CD14-positive monocyte (primary cell): ENCODE results near the gene HBZ. TPM values are rescaled to one million over a fixed set of nuclear protein-coding genes. Genes with fewer than 3 reads are reported as not detected.

Experiments
- DNase-seq, 3 donors: peaks; one replicate each; pipeline ENCODE4 v3.0.0-alpha.2; 2011 to 2022
- H2AFZ ChIP-seq: 2 replicates; pipeline ENCODE4 v1.6.0; 2012; ENCODE audit warnings: mild to moderate bottlenecking, low read depth, low read length, inconsistent platforms; ENCODE audit not compliant: insufficient read depth, poor library complexity, severe bottlenecking
- H3K27ac ChIP-seq, 2 donors: 1 replicate in 1 of 2; 2 replicates in 1 of 2; pipeline ENCODE4 v1.5.1; 2012 to 2013; ENCODE audit warnings: low read length in 2 of 2, control low read depth in 1 of 2, inconsistent platforms in 1 of 2, low read depth in 1 of 2, mild to moderate bottlenecking in 1 of 2
- H3K27me3 ChIP-seq, 2 donors: one replicate each; pipeline versions ENCODE4 v1.6.0 to v1.6.1; 2011 to 2013; ENCODE audit warnings: low read length in 2 of 2; ENCODE audit not compliant: control insufficient read depth in 2 of 2, insufficient read depth in 2 of 2
- H3K36me3 ChIP-seq, 2 donors: replicated peaks in 1 of 2; 1 replicate in 1 of 2; 2 replicates in 1 of 2; pipeline versions ENCODE4 v1.5.1 to v1.6.1; 2012 to 2013; ENCODE audit warnings: low read length in 2 of 2, control low read depth in 1 of 2, inconsistent platforms in 1 of 2, mild to moderate bottlenecking in 1 of 2; ENCODE audit not compliant: insufficient read depth in 2 of 2, control insufficient read depth in 1 of 2
- H3K4me1 ChIP-seq, 2 donors: 1 replicate in 1 of 2; 2 replicates in 1 of 2; pipeline versions ENCODE4 v1.5.1 to v1.6.1; 2012 to 2013; ENCODE audit warnings: low read length in 2 of 2, control low read depth in 1 of 2, inconsistent platforms in 1 of 2, mild to moderate bottlenecking in 1 of 2, moderate library complexity in 1 of 2; ENCODE audit not compliant: insufficient read depth in 2 of 2, control insufficient read depth in 1 of 2
- H3K4me2 ChIP-seq: replicated peaks from 2 replicates; pipeline ENCODE3; 2012; ENCODE audit warnings: low read length, moderate library complexity, mild to moderate bottlenecking; ENCODE audit not compliant: poor library complexity, severe bottlenecking; ENCODE audit errors: extremely low read depth
- H3K4me3 ChIP-seq, 3 experiments: fragments of 200-600 bp in 1 of 3; sonication (generic) in 1 of 3; replicated peaks in 1 of 3; 1 replicate in 2 of 3; 2 replicates in 1 of 3; pipeline ENCODE4 v1.5.1; 2011 to 2013; ENCODE audit warnings: low read length in 3 of 3, mild to moderate bottlenecking in 3 of 3, control low read depth in 2 of 3, low read depth in 2 of 3, inconsistent platforms in 1 of 3, moderate library complexity in 1 of 3
- H3K79me2 ChIP-seq: 2 replicates; pipeline ENCODE4 v1.6.0; 2012; ENCODE audit warnings: mild to moderate bottlenecking, control low read depth, inconsistent platforms, low read length, moderate library complexity; ENCODE audit not compliant: insufficient read depth
- H3K9ac ChIP-seq: 2 replicates; pipeline ENCODE4 v1.6.0; 2017; ENCODE audit warnings: low read length, mild to moderate bottlenecking; ENCODE audit not compliant: insufficient read depth, poor library complexity, severe bottlenecking
- H3K9me3 ChIP-seq, 2 donors: replicated peaks in 1 of 2; 1 replicate in 1 of 2; 2 replicates in 1 of 2; pipeline versions ENCODE4 v1.5.1 to v1.6.1; 2012 to 2013; ENCODE audit warnings: low read length in 2 of 2, control low read depth in 1 of 2; ENCODE audit not compliant: control insufficient read depth in 1 of 2, insufficient read depth in 1 of 2
- H4K20me1 ChIP-seq: 2 replicates; pipeline ENCODE4 v1.6.0; 2012; ENCODE audit warnings: mild to moderate bottlenecking, low read length, control low read depth, moderate library complexity; ENCODE audit not compliant: insufficient read depth
- H3K27ac Mint-ChIP-seq, 7 donors: one replicate each; pipeline ENCODE4 v1.8.0; 2020; ENCODE audit warnings: mild to moderate bottlenecking in 7 of 7, mixed read lengths in 7 of 7, moderate library complexity in 6 of 7, inconsistent platforms in 2 of 7
- H3K27me3 Mint-ChIP-seq, 3 donors: one replicate each; pipeline ENCODE4 v1.8.0; 2021 to 2022; ENCODE audit warnings: low read depth in 3 of 3, mild to moderate bottlenecking in 3 of 3, mixed read lengths in 3 of 3, moderate library complexity in 3 of 3, inconsistent platforms in 1 of 3
- H3K36me3 Mint-ChIP-seq, 2 donors: one replicate each; pipeline ENCODE4 v1.8.0; 2020; ENCODE audit warnings: mixed read lengths in 2 of 2, inconsistent platforms in 1 of 2, mild to moderate bottlenecking in 1 of 2
- H3K4me1 Mint-ChIP-seq: one replicate; pipeline ENCODE4 v1.8.0; 2020; ENCODE audit warnings: mild to moderate bottlenecking, mixed read lengths
- H3K4me3 Mint-ChIP-seq, 2 donors: one replicate each; pipeline ENCODE4 v1.8.0; 2020; ENCODE audit warnings: mild to moderate bottlenecking in 2 of 2, mixed read lengths in 2 of 2, moderate library complexity in 1 of 2
- H3K9me3 Mint-ChIP-seq, 7 donors: one replicate each; pipeline ENCODE4 v1.8.0; 2020 to 2022; ENCODE audit warnings: mixed read lengths in 7 of 7, mild to moderate bottlenecking in 6 of 7, moderate library complexity in 6 of 7, inconsistent platforms in 2 of 7
- CTCF ChIP-seq: fragments of 200-600 bp; IDR thresholded peaks from one replicate; pipeline ENCODE4 v1.8.0; 2022; ENCODE audit warnings: antibody characterized with exemption, mild to moderate bottlenecking
- WGBS: methylation state at CpG from one replicate; pipeline ENCODE4 v1.1.5; 2013; ENCODE audit warnings: missing lambda C conversion rate; ENCODE audit not compliant: insufficient coverage; 5-methylcytosine and 5-hydroxymethylcytosine counted together
- intact Hi-C, 2 donors: fragments of 100-400 bp; cut with micrococcal nuclease; formaldehyde crosslinking; loops; one replicate each; pipeline versions ENCODE4 v1.15.0 to v1.15.1; 2023
- polyA minus RNA-seq: library from RNA; depleted of rRNA, polyadenylated mRNA; stranded (reverse); fragments of >200 nt; gene quantifications from 2 replicates; pipeline ENCODE4 v1.2.3, GENCODE V29; 2012
- polyA plus RNA-seq, 3 donors: library from polyadenylated mRNA; depleted of rRNA in 1 of 3; unstranded in 2 of 3; stranded (reverse) in 1 of 3; fragments of 300-500 nt in 2 of 3; fragments of >200 nt in 1 of 3; fragmentation: Illumina TruSeq in 2 of 3; gene quantifications; 1 replicate in 2 of 3; 2 replicates in 1 of 3; pipeline ENCODE4 v1.2.3, GENCODE V29; 2012 to 2021
- total RNA-seq, 12 experiments: library from RNA in 1 of 12; stranded (reverse) in 1 of 12; fragments of 120-200 nt in 1 of 12; gene quantifications; one replicate each; pipeline ENCODE4 v1.2.4 and lab custom pipeline; 2013 to 2026; ENCODE audit warnings: mixed read lengths in 6 of 12, inconsistent platforms in 1 of 12

The HBZ gene
- total RNA-seq (2013), result not detected
- polyA plus RNA-seq, result not detected
- 3.9 and 7.9 TPM in 2 replicates for polyA minus RNA-seq
- total RNA-seq (lab: John Stamatoyannopoulos, UW), result 0 to 0.30 (median 0) reads per million in 11 experiments

- 93% methylated on average over 4 of the region's 17 CpGs for WGBS
- Histone ChIP-seq H3K4me2 (no peak within 1 kb of the TSS), H3K4me3 (no peak within 1 kb of the TSS), H2AFZ (no peak within 1 kb of the TSS), H3K27me3 (peaks cover 18 to 50% of the 10 kb centered on the region in 2 donors), H3K4me1 (peaks cover 9% of the 10 kb centered on the region in 2 donors), H3K9ac (no peak within 1 kb of the TSS), H3K27ac (no peak within 1 kb of the TSS), H3K79me2 (no peaks in the 10 kb centered on the region), H4K20me1 (no peaks in the 10 kb centered on the region), H3K9me3 (peaks cover 0 to 3% of the 10 kb centered on the region in 2 donors), H3K36me3 (no peaks in the 10 kb centered on the region)
- H3K27me3 Mint-ChIP-seq, result peaks cover 55 to 82% (median 57%) of the 10 kb centered on the region in 3 donors
- H3K27ac Mint-ChIP-seq, result peak within 1 kb of the TSS in 1 of 7 donors; percentile 43
- peaks cover 0 to 5% (median 3%) of the 10 kb centered on the region in 7 donors for H3K9me3 Mint-ChIP-seq
- peaks cover 5% of the 10 kb centered on the region in 2 donors for H3K36me3 Mint-ChIP-seq
- no peak for DNase-seq
- no peak for TF ChIP-seq CTCF
- H3K4me1 Mint-ChIP-seq, result peaks cover 8% of the 10 kb centered on the region
- H3K4me3 Mint-ChIP-seq, result peak within 1 kb of the TSS in 1 of 2 donors; percentile 35
- intact Hi-C loops, result no loop called here
These were observed at the start of gene HBZ for GRCh38 chr16:152141-153128. TSS of gene HBZ (plus strand) at chr16:152644. CDS start at chr16:152910, 266 bp downstream.

DNA sequence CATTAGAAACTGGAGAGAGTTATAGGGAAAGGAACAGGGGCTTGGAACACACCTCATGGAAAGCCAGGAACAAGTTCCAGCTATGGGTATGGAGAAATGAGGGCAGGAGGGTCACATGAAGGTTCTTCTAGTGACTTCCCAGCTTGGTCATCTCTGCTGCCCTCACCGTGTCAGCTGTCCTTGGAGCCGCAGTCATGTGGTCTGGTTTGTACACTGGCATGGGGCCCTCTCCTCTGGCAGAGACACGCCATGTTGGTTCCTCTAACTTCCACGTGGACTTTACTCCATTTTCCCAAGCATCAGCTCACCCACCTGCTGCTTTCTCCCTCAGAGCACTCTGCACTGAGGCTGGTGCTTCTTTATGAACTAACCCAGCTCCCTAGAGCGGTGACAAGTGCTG, 48.1 kb upstream of the HBZ start:
- Histone ChIP-seq H2AFZ (no peak overlapping the region), H3K27ac (no peak overlapping the region), H3K9ac (no peak overlapping the region), H3K79me2 (no peaks in the 10 kb centered on the region), H3K27me3 (no peaks in the 10 kb centered on the region), H4K20me1 (no peaks in the 10 kb centered on the region), H3K4me1 (no peaks in the 10 kb centered on the region), H3K36me3 (peaks cover 7 to 21% of the 10 kb centered on the region in 2 donors), H3K4me3 (no peak overlapping the region), H3K4me2 (no peak overlapping the region), H3K9me3 (no peaks in the 10 kb centered on the region)
- Mint-ChIP-seq H3K4me3 (no peak overlapping the region), H3K4me1 (no peaks in the 10 kb centered on the region), H3K27ac (peak overlapping the region in 2 of 7 donors; percentile 42 to 61), H3K36me3 (peaks cover 46 to 54% of the 10 kb centered on the region in 2 donors), H3K9me3 (no peaks in the 10 kb centered on the region), H3K27me3 (peaks cover 0 to 5% (median 0%) of the 10 kb centered on the region in 3 donors)
- no peak for DNase-seq
- intact Hi-C loops, result no loop called here
- WGBS, result 73% methylated on average over 5 of the region's 5 CpGs
- TF ChIP-seq CTCF, result no peak
